Measurements from ENCODE around the gene PDE4B. TPM values are rescaled to one million over a fixed set of nuclear protein-coding genes. Genes with fewer than 3 reads are reported as not detected.

PDE4B gene
- total and polyA plus RNA-seq, 9 donors = 1.7 to 8.2 (median 5.1) TPM

DNA sequence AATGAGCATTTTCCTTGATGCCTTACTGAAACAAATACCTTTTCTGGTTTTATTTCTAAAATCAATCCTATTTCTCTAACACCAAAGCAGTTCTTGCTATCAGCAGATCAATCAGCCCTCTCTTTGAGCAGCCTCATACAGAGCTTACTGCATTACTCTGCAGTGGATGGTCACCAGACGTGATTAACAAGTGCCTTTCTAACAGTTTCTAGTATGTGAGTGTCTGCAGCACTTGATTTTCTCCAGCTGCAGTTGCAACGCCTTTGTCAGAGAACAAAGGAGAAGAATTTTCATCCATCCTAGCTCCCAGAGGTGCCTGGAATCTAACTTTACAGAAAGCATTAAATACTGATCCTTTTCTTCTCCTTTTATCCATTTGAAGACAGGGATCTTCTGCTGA is 563.9 kb downstream of the PDE4B start:
- H3K27me3 ChIP-seq = no peaks in the 10 kb centered on the region
- no peaks in the 10 kb centered on the region for H3K9me3 ChIP-seq
- no peak for DNase-seq
- H3K4me3 ChIP-seq = no peak overlapping the region
- 76 to 94% (median 90%) methylated on average over 2 of the region's 2 CpGs for WGBS, 3 donors
- peaks cover 2% of the 10 kb centered on the region for H3K4me1 ChIP-seq (ENCODE audit: insufficient read depth)
- no peaks in the 10 kb centered on the region for H3K36me3 ChIP-seq
- intact Hi-C loops (cut with DNase I) = no loop called here
- TF ChIP-seq, protein P1, sequence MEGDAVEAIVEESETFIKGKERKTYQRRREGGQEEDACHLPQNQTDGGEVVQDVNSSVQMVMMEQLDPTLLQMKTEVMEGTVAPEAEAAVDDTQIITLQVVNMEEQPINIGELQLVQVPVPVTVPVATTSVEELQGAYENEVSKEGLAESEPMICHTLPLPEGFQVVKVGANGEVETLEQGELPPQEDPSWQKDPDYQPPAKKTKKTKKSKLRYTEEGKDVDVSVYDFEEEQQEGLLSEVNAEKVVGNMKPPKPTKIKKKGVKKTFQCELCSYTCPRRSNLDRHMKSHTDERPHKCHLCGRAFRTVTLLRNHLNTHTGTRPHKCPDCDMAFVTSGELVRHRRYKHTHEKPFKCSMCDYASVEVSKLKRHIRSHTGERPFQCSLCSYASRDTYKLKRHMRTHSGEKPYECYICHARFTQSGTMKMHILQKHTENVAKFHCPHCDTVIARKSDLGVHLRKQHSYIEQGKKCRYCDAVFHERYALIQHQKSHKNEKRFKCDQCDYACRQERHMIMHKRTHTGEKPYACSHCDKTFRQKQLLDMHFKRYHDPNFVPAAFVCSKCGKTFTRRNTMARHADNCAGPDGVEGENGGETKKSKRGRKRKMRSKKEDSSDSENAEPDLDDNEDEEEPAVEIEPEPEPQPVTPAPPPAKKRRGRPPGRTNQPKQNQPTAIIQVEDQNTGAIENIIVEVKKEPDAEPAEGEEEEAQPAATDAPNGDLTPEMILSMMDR (IDR thresholded peaks at IDR 0.05) = no peak
- TF ChIP-seq EP300 (IDR thresholded peaks at IDR 0.05) = no peak
- no peak for TF ChIP-seq POLR2A (IDR thresholded peaks at IDR 0.05)
- no peak overlapping the region for H3K27ac ChIP-seq

DNA sequence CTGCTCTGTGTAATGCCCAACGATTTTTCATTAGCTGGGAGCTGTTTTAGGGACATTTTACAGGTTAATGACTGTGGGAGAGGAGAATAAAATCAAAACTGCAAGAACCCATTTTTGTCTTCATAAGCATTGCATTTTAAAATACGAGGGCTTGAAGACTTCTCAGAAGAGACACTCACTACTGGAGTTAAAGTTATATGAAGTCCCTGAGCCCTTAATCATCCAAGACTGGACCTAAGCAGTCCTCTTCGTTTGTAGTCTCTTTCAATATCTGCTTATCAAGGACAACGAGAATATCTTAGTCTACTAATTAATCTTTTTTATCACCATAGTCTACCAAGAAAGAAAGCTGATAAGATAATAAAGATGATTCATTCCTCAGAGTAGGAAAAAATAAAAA is 564.3 kb downstream of the PDE4B start:
- TF ChIP-seq EP300 (IDR thresholded peaks at IDR 0.05) (no peak), POLR2A (IDR thresholded peaks at IDR 0.05) (no peak)
- TF ChIP-seq, protein P1 (IDR thresholded peaks at IDR 0.05) = no peak
- Histone ChIP-seq H3K4me3 (no peak overlapping the region), H3K4me1 (ENCODE audit: insufficient read depth) (peaks cover 2% of the 10 kb centered on the region), H3K9me3 (no peaks in the 10 kb centered on the region), H3K36me3 (no peaks in the 10 kb centered on the region), H3K27ac (no peak overlapping the region), H3K27me3 (no peaks in the 10 kb centered on the region)
- WGBS, 3 donors = 61 to 69% (median 65%) methylated on average over 4 of the region's 4 CpGs
- no peak for DNase-seq
- intact Hi-C loops (cut with DNase I) = no loop called here

DNA sequence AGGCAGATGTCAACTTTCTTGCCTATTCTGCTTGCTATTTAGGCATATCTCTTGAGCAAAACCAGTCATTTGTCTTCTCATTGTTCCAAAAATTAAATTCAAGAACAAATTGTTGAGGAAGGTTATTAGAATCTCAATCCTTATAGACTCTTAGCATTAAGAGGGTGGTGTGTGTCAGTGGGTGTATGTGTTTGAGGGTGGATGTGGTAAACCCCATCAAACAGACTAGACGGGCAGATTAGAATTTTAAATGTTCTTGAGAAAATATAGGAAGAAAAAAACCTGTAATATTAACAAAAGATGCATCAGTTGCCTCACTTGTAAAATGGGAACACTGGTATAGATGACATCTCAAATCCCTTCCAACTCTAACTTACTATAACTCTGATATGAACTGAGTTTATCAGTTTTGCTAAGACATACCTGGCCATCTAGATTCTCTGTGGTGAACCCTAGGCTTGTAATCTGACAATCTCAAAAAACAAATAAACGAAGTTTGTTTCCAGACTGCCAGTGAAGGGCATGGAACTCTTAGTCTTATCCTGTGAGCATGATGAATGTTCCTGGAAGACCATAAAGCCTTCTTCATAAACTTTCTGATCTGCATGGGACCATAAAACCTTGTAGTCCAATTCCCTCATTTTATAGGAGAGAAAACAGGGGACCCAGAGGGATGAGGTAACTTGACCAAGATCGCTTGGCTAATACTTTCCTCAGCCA is 564.9 kb downstream of the PDE4B start:
- H3K4me1 ChIP-seq (ENCODE audit: insufficient read depth) = peaks cover 2% of the 10 kb centered on the region
- DNase-seq = no peak
- WGBS, 3 donors = 96 to 97% (median 97%) methylated on average over 3 of the region's 3 CpGs
- intact Hi-C loops (cut with DNase I) = no loop called here
- H3K9me3 ChIP-seq = no peaks in the 10 kb centered on the region
- no peaks in the 10 kb centered on the region for H3K36me3 ChIP-seq
- H3K4me3 ChIP-seq = no peak overlapping the region
- TF ChIP-seq, protein P1 (IDR thresholded peaks at IDR 0.05) = no peak
- TF ChIP-seq POLR2A (IDR thresholded peaks at IDR 0.05) (no peak), EP300 (IDR thresholded peaks at IDR 0.05) (no peak)
- no peak overlapping the region for H3K27ac ChIP-seq
- H3K27me3 ChIP-seq = no peaks in the 10 kb centered on the region

DNA sequence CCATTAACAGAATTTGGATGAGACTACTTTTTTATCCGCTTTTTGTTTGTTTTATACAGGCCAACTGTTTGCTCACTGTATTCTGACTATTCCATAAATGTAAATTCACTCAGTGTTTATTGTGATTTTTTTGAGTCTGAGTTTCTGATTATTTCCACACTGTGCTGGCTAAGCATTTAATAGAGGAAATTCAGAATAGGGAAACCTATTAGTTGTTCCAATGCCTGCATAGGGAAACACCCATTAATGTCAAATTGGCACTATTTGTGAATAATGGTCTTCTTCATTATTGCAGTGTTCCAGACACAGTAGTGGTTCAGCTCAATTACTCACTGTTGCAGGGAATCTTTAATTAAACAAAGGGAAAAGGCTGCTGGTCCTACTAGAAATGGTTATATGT is 566.6 kb downstream of the PDE4B start:
- TF ChIP-seq, protein P1 (IDR thresholded peaks at IDR 0.05) = no peak
- TF ChIP-seq POLR2A (IDR thresholded peaks at IDR 0.05) (no peak), EP300 (IDR thresholded peaks at IDR 0.05) (no peak)
- intact Hi-C loops (cut with DNase I) = no loop called here

More for the DNA sequence above, 566.6 kb downstream of the PDE4B start:
- Histone ChIP-seq H3K9me3 (no peaks in the 10 kb centered on the region), H3K27me3 (no peaks in the 10 kb centered on the region), H3K27ac (no peak overlapping the region), H3K36me3 (no peaks in the 10 kb centered on the region), H3K4me1 (ENCODE audit: insufficient read depth) (peaks cover 2% of the 10 kb centered on the region), H3K4me3 (no peak overlapping the region)
- DNase-seq = no peak
- 18 to 62% (median 37%) methylated on average over 1 of the region's 1 CpG for whole genome bisulfite sequencing, 3 donors
